Keratinocyte (primary cell): ENCODE measurements around the gene JMJD7.

Experiments used
- CTCF ChIP-seq, 3 experiments: IDR thresholded peaks in 1 of 3; conservative IDR thresholded peaks in 1 of 3; optimal IDR thresholded peaks in 1 of 3; 2 replicates in 2 of 3; 3 replicates in 1 of 3; pipeline versions ENCODE3 to v1.5.1; 2011; ENCODE audit warnings: low read length in 3 of 3, mild to moderate bottlenecking in 3 of 3, moderate library complexity in 2 of 3, control low read depth in 1 of 3, inconsistent platforms in 1 of 3; ENCODE audit not compliant: insufficient read depth in 2 of 3; ENCODE audit errors: extremely low read depth in 1 of 3
- EZH2 ChIP-seq: IDR thresholded peaks from one replicate; pipeline ENCODE4 v1.6.1; 2012; ENCODE audit warnings: inconsistent platforms, mild to moderate bottlenecking, low read length, moderate library complexity

- no peak for TF ChIP-seq CTCF (optimal IDR thresholded peaks at IDR 0.05 in 1 of 3, IDR thresholded peaks at IDR 0.05 in 1 of 3, conservative IDR thresholded peaks at IDR 0.05 in 1 of 3; ENCODE audit: extremely low read depth in 1 of 3, insufficient read depth in 2 of 3, low read length in 3 of 3)
- TF ChIP-seq EZH2, result no peak
Observed at GRCh38 chr15:41856262-41856661, 28.4 kb downstream of the JMJD7 start.
